AG09309 (cell line): Measurements from ENCODE around the gene USP34.

Experiments
- DNase-seq: peaks from one replicate; pipeline ENCODE4 v3.0.0-alpha.2; 2010; ENCODE audit warnings: low read depth
- H3K4me3 ChIP-seq: 2 replicates; pipeline ENCODE4 v1.5.1; 2011; ENCODE audit warnings: mild to moderate bottlenecking, low read depth, low read length, moderate library complexity; ENCODE audit not compliant: control insufficient read depth
- CTCF ChIP-seq: IDR thresholded peaks from 2 replicates; pipeline ENCODE4 v1.5.1; 2011; ENCODE audit warnings: mild to moderate bottlenecking, low read depth, low read length, inconsistent platforms; ENCODE audit not compliant: insufficient read depth, control insufficient read depth; ENCODE audit errors: missing control alignments

Gene USP34

DNA sequence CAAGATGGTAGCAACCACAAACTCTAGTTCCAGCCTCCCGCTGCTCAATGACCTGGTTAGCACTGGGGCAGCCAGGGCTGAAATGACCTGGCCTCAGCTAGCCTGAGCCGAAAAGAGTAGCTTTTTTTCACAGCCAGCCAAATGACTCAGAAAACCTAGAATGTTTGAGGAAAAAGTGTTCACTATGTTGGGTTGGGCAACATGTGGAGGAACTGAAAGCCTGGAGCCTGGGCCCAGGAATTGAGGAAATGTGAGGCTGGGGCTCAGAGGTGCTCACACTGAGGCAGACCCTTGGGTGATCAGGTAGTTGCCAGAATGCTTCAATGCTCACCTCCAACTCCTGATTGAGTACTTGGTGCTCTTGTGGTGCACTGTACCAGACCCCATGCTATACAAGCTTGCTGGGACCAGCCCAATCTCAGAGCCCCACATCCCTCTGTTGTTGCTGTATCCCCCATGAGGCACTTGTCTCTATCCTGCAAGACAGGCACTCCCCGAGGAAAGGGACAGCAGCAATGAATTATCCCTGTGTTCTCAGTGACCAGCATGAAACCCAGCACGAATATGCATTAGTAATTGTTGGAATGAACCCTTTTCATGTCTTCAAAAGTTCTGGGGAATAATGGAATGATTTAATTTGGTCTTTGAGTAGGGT lies 116.2 kb downstream of the USP34 start:
- no peak overlapping the region for H3K4me3 ChIP-seq
- TF ChIP-seq CTCF = no peak
- no peak for DNase-seq

GRCh38 chr2:61353909-61354308 lies 117.0 kb downstream of the USP34 start:
- no peak for DNase-seq
- H3K4me3 ChIP-seq = no peak overlapping the region

DNA sequence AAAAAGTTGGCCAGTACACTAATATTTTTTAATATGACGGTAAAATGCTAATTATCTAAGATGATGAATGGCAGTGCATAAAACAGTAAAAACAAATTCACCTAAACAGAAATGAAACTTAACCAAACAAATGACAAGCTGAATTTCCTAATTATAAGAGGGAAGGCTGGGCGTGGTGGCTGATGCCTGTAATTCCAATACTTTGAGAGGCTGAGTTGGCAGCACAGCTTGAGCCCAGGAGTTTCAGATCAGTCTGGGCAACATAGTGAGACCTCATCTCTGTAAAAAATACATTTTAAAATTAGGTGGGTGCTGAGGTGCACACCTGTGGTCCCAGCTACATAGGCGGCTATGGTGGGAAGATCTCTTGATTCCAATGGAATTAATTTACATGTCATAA lies 120.1 kb downstream of the USP34 start:
- no peak for TF ChIP-seq CTCF
- H3K4me3 ChIP-seq = no peak overlapping the region
- no peak for DNase-seq

More at GRCh38 chr2:61353909-61354308, 117.0 kb downstream of the USP34 start:
- TF ChIP-seq CTCF = no peak

DNA sequence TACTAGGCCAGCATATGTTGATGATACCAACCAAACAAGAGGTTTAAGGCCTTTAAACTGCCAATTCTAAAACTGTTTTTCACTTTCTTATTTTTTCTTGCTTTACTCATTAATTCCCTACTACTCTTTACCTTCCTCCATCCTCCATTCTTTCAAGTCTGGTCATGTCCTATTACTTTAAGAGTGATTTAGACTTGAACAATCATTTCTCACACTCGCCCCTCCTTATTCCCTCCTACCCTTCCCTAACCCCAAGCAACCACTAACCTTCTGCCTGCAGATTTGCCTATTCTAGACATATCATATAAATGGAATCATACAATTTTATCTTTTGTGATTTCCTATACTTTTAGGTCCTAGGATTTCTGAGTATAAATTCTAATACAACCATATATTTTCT lies 127.7 kb downstream of the USP34 start:
- no peak for DNase-seq
- H3K4me3 ChIP-seq = no peak overlapping the region
- no peak for TF ChIP-seq CTCF

DNA sequence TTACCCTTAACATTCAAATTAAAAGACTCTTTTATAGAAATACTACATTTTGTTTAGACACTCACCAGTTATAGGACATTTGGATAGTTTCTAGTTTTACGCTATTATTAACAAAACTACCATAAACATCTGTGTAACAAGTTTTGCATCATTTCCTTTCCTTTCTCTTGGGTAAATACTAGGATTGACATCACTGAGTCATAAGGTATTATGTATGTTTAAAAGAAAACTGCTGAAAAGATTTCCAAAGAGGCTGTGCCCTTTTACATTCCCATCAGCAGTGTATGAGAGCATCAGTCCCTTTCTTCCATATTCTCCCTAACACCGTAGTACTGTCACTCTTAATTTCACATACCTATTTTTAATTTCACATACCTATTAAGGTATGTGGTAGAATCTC lies 130.6 kb downstream of the USP34 start:
- no peak overlapping the region for H3K4me3 ChIP-seq
- TF ChIP-seq CTCF = no peak
- no peak for DNase-seq

- no peak overlapping the region for H3K4me3 ChIP-seq
- DNase-seq = no peak
- no peak for TF ChIP-seq CTCF
Measured at GRCh38 chr2:61338447-61338846, 132.4 kb downstream of the USP34 start.

DNA sequence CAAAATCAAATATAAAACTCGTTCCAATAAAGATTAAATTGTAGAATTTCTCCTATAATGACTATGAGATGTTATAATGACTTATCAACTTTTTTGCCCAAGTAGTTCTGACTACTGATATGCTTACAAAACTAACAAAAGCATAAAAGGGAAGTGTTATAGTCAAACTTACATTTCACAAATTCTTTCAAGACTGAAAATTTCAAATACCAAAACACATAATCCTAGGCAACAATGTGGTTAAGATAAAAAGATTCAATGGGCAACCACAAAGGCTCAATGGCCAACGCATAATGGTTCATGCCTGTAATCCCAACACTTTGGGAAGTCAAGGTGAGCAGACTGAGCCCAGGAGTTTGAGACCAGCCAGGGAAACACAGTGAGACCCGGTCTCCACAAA lies 135.7 kb downstream of the USP34 start:
- H3K4me3 ChIP-seq = no peak overlapping the region
- TF ChIP-seq CTCF = no peak
- no peak for DNase-seq
